ENCODE measurements around the gene EFHC1.

EFHC1 gene

DNA sequence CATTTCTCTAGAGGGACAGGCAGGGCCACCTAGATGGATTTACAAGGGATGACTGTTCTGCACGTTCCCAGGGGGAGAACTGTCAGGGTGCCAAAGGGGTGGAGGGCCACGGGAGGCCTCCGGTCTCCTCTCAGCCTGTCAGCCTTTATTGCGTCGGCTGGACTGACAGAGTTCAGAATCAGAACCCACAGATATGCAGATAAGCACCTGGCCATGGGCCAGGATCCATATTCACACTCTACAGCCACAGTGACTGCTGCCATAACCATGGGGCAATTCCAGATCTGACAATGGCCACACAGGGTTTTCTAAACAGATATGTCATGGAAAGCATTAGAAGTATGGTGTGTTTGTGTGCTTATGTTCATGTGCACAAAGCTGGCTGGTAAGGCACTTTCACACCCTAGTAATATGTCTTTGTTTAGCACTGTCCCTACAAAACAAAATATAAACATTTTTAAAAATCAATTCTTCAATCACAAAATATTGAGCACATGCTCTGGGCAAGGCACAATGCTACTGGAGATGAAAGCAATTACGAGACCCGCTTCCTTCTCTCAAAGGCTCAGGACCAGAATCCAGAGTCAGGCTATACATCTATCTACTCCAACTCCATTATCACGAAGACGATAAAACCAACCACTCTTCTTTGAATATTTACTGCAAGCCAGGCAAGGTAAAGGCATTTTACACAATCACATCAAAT lies 127.7 kb downstream of the EFHC1 start:
- no peak overlapping the region for H3K9ac ChIP-seq (ENCODE audit: low read length in 5 of 5)
- peaks cover 16 to 84% (median 73%) of the 10 kb centered on the region in 5 donors for H3K4me1 ChIP-seq (ENCODE audit: control insufficient read depth in 5 of 5, insufficient read depth in 5 of 5, low read length in 5 of 5)
- H3K27ac ChIP-seq (ENCODE audit: low read depth, low read length) = no peak overlapping the region
- no peaks in the 10 kb centered on the region for H3K9me3 ChIP-seq (ENCODE audit: control insufficient read depth in 5 of 5, low read length in 5 of 5)
- no peaks in the 10 kb centered on the region for H3K36me3 ChIP-seq (ENCODE audit: control insufficient read depth in 5 of 5, insufficient read depth in 5 of 5, low read length in 5 of 5)
- H3K4me3 ChIP-seq (ENCODE audit: low read depth in 1 of 5, low read length in 5 of 5) = no peak overlapping the region
- H3K27me3 ChIP-seq (ENCODE audit: control insufficient read depth in 5 of 5, insufficient read depth in 4 of 5, low read length in 5 of 5) = no peaks in the 10 kb centered on the region

DNA sequence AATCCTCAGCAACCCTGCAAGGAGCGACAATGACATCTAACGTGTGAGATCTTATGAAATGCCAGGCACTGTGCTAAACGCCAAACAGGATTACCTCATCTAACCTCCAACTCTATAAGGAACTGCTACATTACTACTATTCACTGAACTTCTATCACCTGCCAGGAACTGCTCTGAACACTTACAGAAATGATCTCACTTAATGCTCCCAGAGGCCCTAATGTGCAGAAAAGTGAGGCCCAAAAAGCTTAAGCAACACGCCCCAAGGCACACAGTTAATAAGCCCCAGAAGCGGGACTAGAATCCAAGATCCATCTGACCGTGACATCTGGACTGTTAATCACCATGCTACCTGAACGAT lies 128.2 kb downstream of the EFHC1 start:
- H3K27ac ChIP-seq (ENCODE audit: low read depth, low read length) = no peak overlapping the region
- H3K4me3 ChIP-seq (ENCODE audit: low read depth in 1 of 5, low read length in 5 of 5) = no peak overlapping the region
- H3K9ac ChIP-seq (ENCODE audit: low read length in 5 of 5) = no peak overlapping the region
- H3K36me3 ChIP-seq (ENCODE audit: control insufficient read depth in 5 of 5, insufficient read depth in 5 of 5, low read length in 5 of 5) = no peaks in the 10 kb centered on the region
- no peaks in the 10 kb centered on the region for H3K27me3 ChIP-seq (ENCODE audit: control insufficient read depth in 5 of 5, insufficient read depth in 4 of 5, low read length in 5 of 5)
- H3K9me3 ChIP-seq (ENCODE audit: control insufficient read depth in 5 of 5, low read length in 5 of 5) = no peaks in the 10 kb centered on the region
- peaks cover 16 to 84% (median 72%) of the 10 kb centered on the region in 5 donors for H3K4me1 ChIP-seq (ENCODE audit: control insufficient read depth in 5 of 5, insufficient read depth in 5 of 5, low read length in 5 of 5)

DNA sequence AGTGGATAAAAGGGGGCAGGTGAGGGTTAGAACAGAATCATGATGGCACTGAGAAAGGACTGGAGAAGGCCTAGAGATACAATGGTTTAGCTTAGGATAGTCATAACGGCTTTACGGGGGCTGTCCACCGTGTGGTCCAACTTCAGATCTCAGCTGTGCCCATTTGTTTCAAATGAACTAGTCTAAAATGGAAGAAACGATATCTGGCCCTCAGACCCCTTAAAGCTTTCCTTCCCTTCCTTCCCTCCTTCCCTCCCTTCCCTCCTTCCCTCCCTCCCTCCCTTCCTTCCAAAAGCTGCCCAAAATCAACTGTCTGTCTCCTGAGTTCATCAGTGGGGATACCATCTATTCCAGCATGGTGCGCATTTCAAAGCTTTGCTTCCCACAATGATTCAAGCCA lies 128.9 kb downstream of the EFHC1 start:
- no peaks in the 10 kb centered on the region for H3K36me3 ChIP-seq (ENCODE audit: control insufficient read depth in 5 of 5, insufficient read depth in 5 of 5, low read length in 5 of 5)
- H3K4me1 ChIP-seq (ENCODE audit: control insufficient read depth in 5 of 5, insufficient read depth in 5 of 5, low read length in 5 of 5) = peaks cover 12 to 79% (median 65%) of the 10 kb centered on the region in 5 donors
- H3K4me3 ChIP-seq (ENCODE audit: low read depth in 1 of 5, low read length in 5 of 5) = no peak overlapping the region
- no peak overlapping the region for H3K27ac ChIP-seq (ENCODE audit: low read depth, low read length)
- H3K9ac ChIP-seq (ENCODE audit: low read length in 5 of 5) = no peak overlapping the region
- H3K9me3 ChIP-seq (ENCODE audit: control insufficient read depth in 5 of 5, low read length in 5 of 5) = no peaks in the 10 kb centered on the region
- no peaks in the 10 kb centered on the region for H3K27me3 ChIP-seq (ENCODE audit: control insufficient read depth in 5 of 5, insufficient read depth in 4 of 5, low read length in 5 of 5)

DNA sequence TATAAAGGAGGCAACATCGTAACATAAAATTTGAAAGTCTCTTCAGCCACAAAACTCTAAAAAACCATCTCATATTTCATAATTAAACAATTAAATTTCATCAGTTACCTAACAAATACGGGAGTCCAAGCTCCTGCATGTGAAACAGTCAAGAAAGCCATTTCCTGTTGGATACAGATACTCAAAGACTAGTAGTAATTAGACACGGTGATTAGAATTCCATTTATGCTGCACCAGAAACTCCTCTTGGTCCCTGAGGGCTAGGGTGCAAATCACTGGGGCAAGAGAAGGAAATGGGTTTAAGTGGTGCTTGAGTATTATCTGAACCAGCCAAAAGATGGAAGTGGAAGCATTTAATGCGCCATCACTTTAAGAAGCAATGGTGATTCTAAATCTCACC lies 129.3 kb downstream of the EFHC1 start:
- Histone ChIP-seq H3K4me3 (ENCODE audit: low read depth in 1 of 5, low read length in 5 of 5) (no peak overlapping the region), H3K27me3 (ENCODE audit: control insufficient read depth in 5 of 5, insufficient read depth in 4 of 5, low read length in 5 of 5) (no peaks in the 10 kb centered on the region), H3K27ac (ENCODE audit: low read depth, low read length) (no peak overlapping the region), H3K36me3 (ENCODE audit: control insufficient read depth in 5 of 5, insufficient read depth in 5 of 5, low read length in 5 of 5) (no peaks in the 10 kb centered on the region), H3K9me3 (ENCODE audit: control insufficient read depth in 5 of 5, low read length in 5 of 5) (no peaks in the 10 kb centered on the region), H3K9ac (ENCODE audit: low read length in 5 of 5) (no peak overlapping the region), H3K4me1 (ENCODE audit: control insufficient read depth in 5 of 5, insufficient read depth in 5 of 5, low read length in 5 of 5) (peaks cover 10 to 74% (median 61%) of the 10 kb centered on the region in 5 donors)

DNA sequence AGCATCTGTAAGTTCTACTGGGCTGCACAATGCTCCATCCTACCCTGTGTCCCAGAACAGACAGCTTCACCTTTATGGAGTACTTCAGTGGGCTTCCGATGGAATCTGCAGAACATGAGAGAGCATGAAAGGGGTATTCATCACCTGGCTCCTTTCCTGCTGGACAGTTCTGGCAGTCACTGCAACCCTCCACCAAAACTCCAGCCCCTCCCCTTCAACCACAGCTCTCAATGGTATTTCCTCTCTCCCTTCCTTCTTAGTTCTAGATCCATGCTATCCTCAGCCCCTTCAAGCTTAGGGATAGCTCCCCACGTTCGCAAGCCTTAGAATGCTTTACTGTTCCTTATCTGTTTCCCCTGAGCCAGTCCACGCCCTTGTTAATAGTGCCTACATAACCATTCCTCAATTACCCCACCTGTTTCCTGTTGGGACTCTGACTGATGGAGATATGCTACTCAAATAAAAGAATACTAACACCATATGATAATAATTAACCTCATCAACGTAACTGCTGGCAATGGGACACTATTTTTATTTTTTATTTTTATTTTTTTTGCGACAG lies 130.0 kb downstream of the EFHC1 start:
- H3K4me3 ChIP-seq (ENCODE audit: low read depth in 1 of 5, low read length in 5 of 5) = no peak overlapping the region
- no peaks in the 10 kb centered on the region for H3K36me3 ChIP-seq (ENCODE audit: control insufficient read depth in 5 of 5, insufficient read depth in 5 of 5, low read length in 5 of 5)
- H3K27ac ChIP-seq (ENCODE audit: low read depth, low read length) = no peak overlapping the region
- H3K4me1 ChIP-seq (ENCODE audit: control insufficient read depth in 5 of 5, insufficient read depth in 5 of 5, low read length in 5 of 5) = peaks cover 8 to 68% (median 54%) of the 10 kb centered on the region in 5 donors
- no peaks in the 10 kb centered on the region for H3K27me3 ChIP-seq (ENCODE audit: control insufficient read depth in 5 of 5, insufficient read depth in 4 of 5, low read length in 5 of 5)
- no peak overlapping the region for H3K9ac ChIP-seq (ENCODE audit: low read length in 5 of 5)
- H3K9me3 ChIP-seq (ENCODE audit: control insufficient read depth in 5 of 5, low read length in 5 of 5) = no peaks in the 10 kb centered on the region

DNA sequence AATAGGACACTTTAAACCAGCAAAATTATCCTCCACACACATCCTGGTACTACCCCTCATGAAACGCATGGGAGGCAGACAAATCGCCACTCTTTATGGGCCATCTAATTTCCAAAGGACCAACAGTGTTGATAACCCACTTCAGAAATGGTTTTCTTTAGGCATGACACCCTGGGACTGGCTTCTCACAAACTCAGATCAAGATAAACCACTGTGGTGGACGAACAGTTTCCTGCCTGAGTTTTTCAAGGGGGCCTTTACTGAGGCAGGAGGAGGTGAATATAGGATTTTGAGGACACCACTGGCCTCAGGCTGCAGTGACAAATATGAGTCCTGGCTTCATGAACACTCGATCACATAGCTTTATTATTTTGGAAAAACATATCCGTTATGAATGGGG lies 130.7 kb downstream of the EFHC1 start:
- H3K27ac ChIP-seq (ENCODE audit: low read depth, low read length) = no peak overlapping the region

DNA sequence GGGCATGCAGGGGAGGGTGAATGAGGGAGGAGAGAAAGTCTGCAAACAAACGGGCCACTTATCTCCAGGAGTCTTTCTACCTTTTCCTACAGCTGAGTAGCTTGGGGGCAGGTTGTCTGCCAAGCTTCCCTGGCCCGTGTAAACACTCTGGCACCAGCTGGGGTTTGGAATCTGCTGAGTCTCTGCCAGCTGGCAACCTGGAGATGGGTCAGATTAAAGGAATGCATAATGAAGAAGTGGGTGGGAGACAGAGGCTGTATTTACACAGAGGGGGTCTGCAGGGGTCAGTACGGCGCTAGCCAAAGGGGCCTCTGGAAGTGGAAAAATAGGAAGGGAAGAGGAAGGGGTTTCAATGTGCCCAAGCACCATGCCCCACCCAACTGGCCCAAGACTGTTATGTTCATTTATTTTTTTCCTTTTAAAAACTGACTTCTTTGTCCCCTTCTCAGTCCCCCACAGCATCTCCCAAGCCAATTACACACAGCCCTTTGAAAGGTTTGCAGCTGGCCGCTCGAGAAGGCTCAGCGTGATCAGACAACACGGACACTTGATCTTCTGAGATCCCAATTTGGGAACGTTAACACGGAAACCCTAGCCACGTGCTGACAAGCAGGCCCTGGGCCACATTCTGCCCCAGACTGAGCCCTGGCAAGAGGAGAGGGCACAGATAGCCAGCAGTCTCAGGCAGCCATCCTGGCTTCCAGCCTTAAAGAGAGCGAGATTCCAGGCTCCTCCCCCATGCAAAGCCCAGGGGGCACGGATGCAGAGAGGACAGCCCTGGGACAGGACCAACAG lies 131.5 kb downstream of the EFHC1 start:
- peak overlapping the region; percentile 55 for H3K27ac ChIP-seq (ENCODE audit: low read depth, low read length)
- peak overlapping the region in 3 of 5 donors; percentile 16 to 28 (median 22) for H3K4me3 ChIP-seq (ENCODE audit: low read depth in 1 of 5, low read length in 5 of 5)
- peaks cover 8 to 56% (median 44%) of the 10 kb centered on the region in 5 donors for H3K4me1 ChIP-seq (ENCODE audit: control insufficient read depth in 5 of 5, insufficient read depth in 5 of 5, low read length in 5 of 5)
- no peak overlapping the region for H3K9ac ChIP-seq (ENCODE audit: low read length in 5 of 5)
- no peaks in the 10 kb centered on the region for H3K9me3 ChIP-seq (ENCODE audit: control insufficient read depth in 5 of 5, low read length in 5 of 5)
- H3K27me3 ChIP-seq (ENCODE audit: control insufficient read depth in 5 of 5, insufficient read depth in 4 of 5, low read length in 5 of 5) = no peaks in the 10 kb centered on the region
- H3K36me3 ChIP-seq (ENCODE audit: control insufficient read depth in 5 of 5, insufficient read depth in 5 of 5, low read length in 5 of 5) = no peaks in the 10 kb centered on the region

More for the DNA sequence above, 130.7 kb downstream of the EFHC1 start:
- H3K4me1 ChIP-seq (ENCODE audit: control insufficient read depth in 5 of 5, insufficient read depth in 5 of 5, low read length in 5 of 5) = peaks cover 8 to 60% (median 49%) of the 10 kb centered on the region in 5 donors
- H3K9me3 ChIP-seq (ENCODE audit: control insufficient read depth in 5 of 5, low read length in 5 of 5) = no peaks in the 10 kb centered on the region
- H3K36me3 ChIP-seq (ENCODE audit: control insufficient read depth in 5 of 5, insufficient read depth in 5 of 5, low read length in 5 of 5) = no peaks in the 10 kb centered on the region
- no peaks in the 10 kb centered on the region for H3K27me3 ChIP-seq (ENCODE audit: control insufficient read depth in 5 of 5, insufficient read depth in 4 of 5, low read length in 5 of 5)
- H3K4me3 ChIP-seq (ENCODE audit: low read depth in 1 of 5, low read length in 5 of 5) = no peak overlapping the region
- no peak overlapping the region for H3K9ac ChIP-seq (ENCODE audit: low read length in 5 of 5)

DNA sequence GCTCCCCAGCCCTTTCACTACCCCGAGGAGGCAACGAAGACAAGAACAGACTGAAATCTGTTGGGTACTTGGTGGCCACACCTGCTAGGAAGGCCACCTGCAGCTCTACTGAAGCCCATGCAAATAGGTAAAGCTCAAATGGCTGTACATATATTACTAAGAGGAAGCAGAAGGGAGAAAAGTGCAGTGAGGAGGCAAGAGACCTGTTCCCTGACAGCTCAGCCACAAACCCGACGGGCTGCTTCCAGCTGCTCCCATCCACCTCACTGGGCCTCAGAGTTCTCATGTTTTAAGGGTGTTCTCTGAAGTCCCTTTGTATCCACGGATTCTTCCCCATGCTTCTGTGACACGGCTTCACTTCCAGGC lies 132.1 kb downstream of the EFHC1 start:
- Histone ChIP-seq H3K27ac (ENCODE audit: low read depth, low read length) (no peak overlapping the region), H3K36me3 (ENCODE audit: control insufficient read depth in 5 of 5, insufficient read depth in 5 of 5, low read length in 5 of 5) (no peaks in the 10 kb centered on the region), H3K9ac (ENCODE audit: low read length in 5 of 5) (no peak overlapping the region), H3K27me3 (ENCODE audit: control insufficient read depth in 5 of 5, insufficient read depth in 4 of 5, low read length in 5 of 5) (no peaks in the 10 kb centered on the region), H3K9me3 (ENCODE audit: control insufficient read depth in 5 of 5, low read length in 5 of 5) (no peaks in the 10 kb centered on the region), H3K4me1 (ENCODE audit: control insufficient read depth in 5 of 5, insufficient read depth in 5 of 5, low read length in 5 of 5) (peaks cover 5 to 51% (median 41%) of the 10 kb centered on the region in 5 donors), H3K4me3 (ENCODE audit: low read depth in 1 of 5, low read length in 5 of 5) (peak overlapping the region in 3 of 5 donors; percentile 16 to 28 (median 22))

DNA sequence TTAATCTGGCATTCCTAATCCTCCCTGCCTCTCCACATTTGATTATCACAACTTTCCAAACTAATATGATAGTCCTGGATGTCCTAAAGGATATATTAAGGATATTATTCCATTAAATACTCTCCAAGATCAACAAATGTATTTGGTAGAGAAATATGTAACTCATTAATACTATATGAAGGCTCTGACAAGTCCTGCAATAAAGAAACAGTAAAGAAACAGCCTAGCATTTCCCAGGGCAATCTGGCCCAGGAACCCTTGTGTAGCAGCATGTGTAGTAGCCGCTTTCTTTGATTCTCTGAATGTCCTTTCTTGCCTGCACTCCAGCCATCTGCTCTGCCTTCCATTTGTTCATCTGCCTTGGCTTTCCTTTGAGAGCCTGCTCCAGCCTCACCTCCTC lies 133.0 kb downstream of the EFHC1 start:
- Histone ChIP-seq H3K27ac (ENCODE audit: low read depth, low read length) (no peak overlapping the region), H3K9ac (ENCODE audit: low read length in 5 of 5) (no peak overlapping the region), H3K36me3 (ENCODE audit: control insufficient read depth in 5 of 5, insufficient read depth in 5 of 5, low read length in 5 of 5) (no peaks in the 10 kb centered on the region), H3K9me3 (ENCODE audit: control insufficient read depth in 5 of 5, low read length in 5 of 5) (no peaks in the 10 kb centered on the region), H3K4me1 (ENCODE audit: control insufficient read depth in 5 of 5, insufficient read depth in 5 of 5, low read length in 5 of 5) (peaks cover 2 to 51% (median 41%) of the 10 kb centered on the region in 5 donors), H3K27me3 (ENCODE audit: control insufficient read depth in 5 of 5, insufficient read depth in 4 of 5, low read length in 5 of 5) (no peaks in the 10 kb centered on the region), H3K4me3 (ENCODE audit: low read depth in 1 of 5, low read length in 5 of 5) (no peak overlapping the region)

DNA sequence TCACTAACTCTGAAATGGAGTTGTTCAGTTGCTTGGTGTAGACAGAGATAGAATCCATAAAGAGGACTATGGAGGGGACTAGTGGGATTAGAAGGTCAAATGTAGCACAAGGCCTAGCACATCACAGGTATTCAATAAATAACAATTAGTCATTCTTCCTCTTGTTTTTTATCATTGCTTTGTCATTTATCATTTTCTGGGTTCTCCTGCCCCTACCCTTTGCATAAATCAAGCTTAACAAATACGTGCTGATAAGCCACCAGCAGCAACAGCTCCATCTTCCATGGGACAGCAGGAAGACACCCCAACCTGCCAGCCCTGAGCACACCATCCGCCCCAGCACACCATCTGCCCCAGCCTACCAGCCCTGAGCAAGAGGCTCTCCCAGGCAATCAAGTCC lies 133.6 kb downstream of the EFHC1 start:
- no peaks in the 10 kb centered on the region for H3K27me3 ChIP-seq (ENCODE audit: control insufficient read depth in 5 of 5, insufficient read depth in 4 of 5, low read length in 5 of 5)
- H3K9me3 ChIP-seq (ENCODE audit: control insufficient read depth in 5 of 5, low read length in 5 of 5) = no peaks in the 10 kb centered on the region
- H3K9ac ChIP-seq (ENCODE audit: low read length in 5 of 5) = no peak overlapping the region
- H3K4me1 ChIP-seq (ENCODE audit: control insufficient read depth in 5 of 5, insufficient read depth in 5 of 5, low read length in 5 of 5) = peaks cover 2 to 49% (median 41%) of the 10 kb centered on the region in 5 donors
- no peaks in the 10 kb centered on the region for H3K36me3 ChIP-seq (ENCODE audit: control insufficient read depth in 5 of 5, insufficient read depth in 5 of 5, low read length in 5 of 5)
- no peak overlapping the region for H3K4me3 ChIP-seq (ENCODE audit: low read depth in 1 of 5, low read length in 5 of 5)
- no peak overlapping the region for H3K27ac ChIP-seq (ENCODE audit: low read depth, low read length)

All from subcutaneous abdominal adipose tissue (tissue), 5 donors.